ENCODE results near the gene WDR91.

Gene WDR91

DNA sequence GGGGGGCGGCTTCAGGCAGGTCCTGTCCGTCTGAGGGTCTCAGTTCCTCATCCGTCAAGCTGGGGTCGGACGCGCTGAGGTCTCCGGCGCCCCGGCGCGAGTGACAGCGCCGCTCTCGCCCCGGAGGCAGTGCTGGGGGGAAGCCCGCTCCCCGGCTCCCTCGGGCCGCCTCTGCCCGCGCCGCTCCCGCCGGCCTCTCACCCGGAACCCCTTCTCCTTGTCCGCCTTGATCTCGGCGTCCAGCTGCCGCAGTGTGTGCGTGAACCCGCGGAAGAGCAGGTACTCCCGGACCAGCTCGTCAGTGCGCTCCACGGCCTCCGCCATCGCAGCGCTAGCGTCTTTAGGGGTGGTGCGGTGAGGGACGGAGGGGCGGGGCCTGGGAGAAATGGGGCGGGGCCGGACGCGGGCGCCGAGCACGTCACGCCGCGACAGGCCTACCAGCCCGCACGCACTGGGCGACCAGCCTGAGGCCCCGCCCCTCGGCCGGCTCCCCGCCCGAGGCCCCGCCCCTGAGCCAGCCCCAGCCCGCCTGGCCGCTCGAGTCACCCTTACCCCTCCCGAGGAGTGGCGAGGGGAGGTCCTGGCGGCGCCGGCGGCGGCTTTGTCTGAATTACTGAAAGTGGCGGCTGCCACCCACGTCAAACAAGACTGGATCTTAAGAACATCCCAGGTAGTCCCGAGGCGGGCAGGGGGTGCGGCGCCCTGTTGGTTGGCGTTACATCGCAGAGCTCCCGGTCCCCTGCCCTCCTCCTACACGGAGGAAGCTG is at the start of gene WDR91:
Gene WDR91, minus strand, starts transcription at position 348 of the 767 bp plus-strand sequence. Its CDS starts 24 bp downstream, at position 324.
- in situ Hi-C loops (cut with HindIII; ENCODE audit: low sequenced_read_pairs), result no loop called here

DNA sequence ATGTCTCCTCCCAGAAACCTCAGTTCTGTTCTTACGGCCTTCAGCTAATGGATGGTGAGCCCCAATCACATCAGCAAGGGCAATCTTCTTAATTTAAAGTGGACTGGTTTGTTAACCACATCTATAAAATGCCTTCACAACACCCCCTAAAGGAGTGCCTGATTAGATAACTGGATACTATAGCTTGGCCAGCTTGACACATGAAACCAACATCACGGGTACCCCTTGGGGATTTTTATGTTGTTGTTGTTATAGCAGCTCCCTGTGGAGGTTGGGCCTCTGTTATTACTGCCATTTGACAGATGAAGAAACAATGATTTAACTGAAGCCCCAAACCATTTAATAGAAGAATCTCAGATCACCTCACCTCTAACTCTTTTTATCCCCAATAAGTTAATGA is 49.1 kb upstream of the WDR91 start:
- in situ Hi-C loops (cut with HindIII; ENCODE audit: low sequenced_read_pairs), result no loop called here

DNA sequence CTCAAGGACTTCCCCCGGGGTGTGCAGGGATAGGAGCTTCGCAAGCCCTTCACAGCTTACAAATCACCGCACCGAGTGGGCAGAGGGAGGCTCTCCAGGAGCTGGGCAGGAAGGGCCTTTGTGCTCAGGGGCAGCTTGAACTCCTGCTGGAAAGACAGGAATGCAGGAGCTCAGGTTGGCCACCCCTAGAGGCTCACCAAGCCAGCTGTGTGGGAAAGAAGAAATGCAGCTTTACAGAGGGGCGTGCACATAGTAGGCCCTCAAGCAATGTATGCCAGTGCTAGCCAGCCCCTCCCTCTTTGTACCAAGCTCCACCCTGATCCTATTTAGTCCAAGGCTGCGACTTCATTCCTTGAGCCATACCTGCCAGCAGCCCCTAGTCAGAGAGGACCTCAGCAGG is 48.4 kb upstream of the WDR91 start:
- in situ Hi-C loops (cut with HindIII; ENCODE audit: low sequenced_read_pairs), result no loop called here

DNA sequence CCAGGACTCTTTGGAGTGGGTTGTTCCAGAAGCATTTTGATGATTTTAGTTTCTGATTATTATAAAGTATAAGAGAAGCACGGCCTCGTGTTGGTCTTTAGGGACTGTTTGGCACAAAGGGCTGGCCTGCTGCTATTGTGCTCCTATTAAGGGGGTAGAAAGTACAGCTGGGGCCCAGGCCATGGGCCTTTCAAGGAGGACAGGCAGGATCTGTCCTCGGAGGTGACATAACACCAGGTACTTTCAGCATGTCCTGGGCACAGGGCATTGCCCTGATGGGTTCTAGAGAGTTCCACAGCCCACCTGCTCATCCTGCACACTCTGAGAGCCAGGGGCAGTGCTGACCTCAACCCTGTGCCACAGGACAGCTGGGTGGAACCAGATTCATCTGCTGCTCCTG is 47.3 kb upstream of the WDR91 start:
- in situ Hi-C loops (cut with HindIII; ENCODE audit: low sequenced_read_pairs), result no loop called here

DNA sequence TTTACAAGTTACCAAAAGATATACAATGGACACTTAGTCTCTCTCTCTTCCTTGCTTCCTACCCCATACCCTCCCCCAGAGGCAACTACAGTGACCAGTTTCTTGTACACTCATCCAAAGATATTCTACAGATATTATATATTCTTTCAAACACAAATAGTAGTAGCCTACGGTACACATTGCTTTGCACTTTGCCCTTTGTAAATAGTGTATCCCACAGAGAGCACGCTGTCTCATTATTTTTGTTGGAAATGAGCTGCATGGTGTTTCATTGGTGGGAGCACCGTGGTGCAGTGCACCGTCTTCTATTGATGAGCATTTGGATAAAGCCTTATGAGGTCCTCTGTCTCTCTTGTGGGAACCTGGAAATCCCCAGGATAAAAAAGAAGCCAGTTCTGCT is 46.5 kb upstream of the WDR91 start:
- in situ Hi-C loops (cut with HindIII; ENCODE audit: low sequenced_read_pairs), result no loop called here

- in situ Hi-C loops (cut with HindIII; ENCODE audit: low sequenced_read_pairs), result no loop called here
These were observed 42.8 kb upstream of the WDR91 start for GRCh38 chr7:135253851-135254771.

GRCh38 chr7:135251496-135252391 is 40.4 kb upstream of the WDR91 start:
- in situ Hi-C loops (cut with HindIII; ENCODE audit: low sequenced_read_pairs), result no loop called here

DNA sequence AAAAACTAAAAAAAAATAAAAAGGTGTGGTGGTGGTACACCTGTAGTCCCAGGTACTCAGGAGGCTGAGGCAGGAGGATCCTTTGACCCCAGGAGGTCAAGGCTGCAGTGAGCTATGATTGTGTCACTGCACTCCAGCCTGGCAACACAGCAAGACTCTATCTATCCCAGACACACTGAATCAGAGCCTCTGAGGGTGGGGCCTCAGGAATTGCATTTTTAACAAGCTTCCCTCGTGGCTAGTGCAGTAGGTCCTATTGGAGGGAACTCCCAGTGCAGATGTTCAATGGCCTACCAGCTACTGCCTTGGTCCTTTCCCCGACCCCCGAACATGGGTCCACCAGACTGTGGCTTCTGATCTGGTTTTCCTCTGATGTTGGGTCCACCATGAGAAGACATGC is 37.2 kb upstream of the WDR91 start:
- in situ Hi-C loops (cut with HindIII; ENCODE audit: low sequenced_read_pairs), result no loop called here

- in situ Hi-C loops (cut with HindIII; ENCODE audit: low sequenced_read_pairs), result no loop called here
These were observed 36.6 kb upstream of the WDR91 start for GRCh38 chr7:135247746-135248471.

GRCh38 chr7:135246191-135246825 is 35.0 kb upstream of the WDR91 start:
- in situ Hi-C loops (cut with HindIII; ENCODE audit: low sequenced_read_pairs), result no loop called here

DNA sequence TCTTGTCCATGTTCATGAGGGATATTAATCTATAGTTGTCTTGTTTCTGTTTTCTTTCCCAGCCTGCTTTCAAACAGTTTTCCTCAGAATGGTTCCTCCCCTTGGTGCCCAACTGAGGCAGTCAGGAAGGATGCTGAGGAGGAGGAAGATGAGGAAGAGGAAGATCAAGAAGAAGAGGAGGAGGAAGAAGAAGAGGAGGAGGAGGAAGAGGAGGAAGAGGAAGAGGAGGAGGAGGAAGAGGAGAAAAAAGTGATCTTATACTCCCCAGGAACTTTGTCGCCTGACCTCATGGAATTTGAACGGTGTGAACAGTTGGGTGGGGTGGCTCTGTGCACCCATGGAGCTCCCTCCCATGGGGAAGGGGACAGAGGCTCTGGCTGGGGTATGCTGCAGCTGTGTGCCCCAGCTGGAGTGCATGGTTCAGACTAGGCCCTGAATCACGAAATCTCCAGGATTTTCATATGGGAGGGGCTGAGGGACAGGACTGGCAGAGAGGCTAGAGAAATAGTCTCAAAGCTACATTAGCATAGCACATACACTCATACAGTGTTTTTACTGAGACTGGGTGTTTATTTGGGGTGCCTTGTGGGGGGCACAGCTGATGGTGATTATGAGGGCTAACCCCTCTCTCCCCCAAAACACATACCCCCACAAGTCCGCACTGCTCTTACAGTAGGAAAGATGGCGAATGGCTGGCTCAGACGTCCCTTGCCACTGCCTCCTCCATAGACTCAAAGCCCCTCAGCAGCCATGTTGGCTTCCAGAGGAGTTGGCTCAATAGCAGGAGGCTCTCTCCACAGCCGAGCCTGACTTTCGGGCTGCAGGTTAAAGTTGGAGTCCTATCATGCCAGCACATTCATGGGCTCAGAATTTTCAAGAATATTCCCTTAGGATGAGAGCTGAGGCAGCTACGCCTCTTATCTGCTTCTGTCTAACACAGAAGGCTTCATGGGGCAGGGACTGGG is 34.2 kb upstream of the WDR91 start:
- in situ Hi-C loops (cut with HindIII; ENCODE audit: low sequenced_read_pairs), result no loop called here

DNA sequence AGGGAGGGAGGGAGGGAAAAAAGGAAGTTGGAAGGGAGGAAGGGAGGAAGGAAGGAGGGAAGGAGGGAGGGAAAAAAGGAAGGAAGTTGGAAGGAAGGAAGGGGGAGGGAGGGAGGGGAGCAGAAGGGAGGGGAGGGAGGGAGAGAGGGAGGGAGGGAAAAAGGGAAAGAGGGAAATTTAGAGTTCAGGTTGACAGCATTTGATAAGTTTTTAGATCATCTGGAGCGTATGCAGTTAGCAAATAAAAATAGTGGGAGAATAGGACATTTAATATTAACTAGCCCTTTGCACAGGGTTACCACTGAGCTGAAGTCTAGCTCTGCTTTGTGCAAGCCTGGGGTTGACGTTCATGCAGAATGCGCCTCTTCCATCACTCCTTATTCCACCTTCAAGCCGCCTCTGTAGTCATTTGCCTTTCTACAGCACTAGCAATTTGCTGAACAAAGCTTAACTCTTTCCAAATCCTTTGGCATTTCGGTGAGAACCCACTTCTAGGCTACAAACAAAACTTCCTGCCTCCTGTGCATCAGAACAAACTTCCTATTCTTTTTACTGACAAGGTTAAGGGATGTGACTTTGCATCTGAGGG is 30.9 kb upstream of the WDR91 start:
- in situ Hi-C loops (cut with HindIII; ENCODE audit: low sequenced_read_pairs), result no loop called here

- in situ Hi-C loops (cut with HindIII; ENCODE audit: low sequenced_read_pairs), result no loop called here
These were observed 29.1 kb upstream of the WDR91 start for GRCh38 chr7:135240441-135240840.

DNA sequence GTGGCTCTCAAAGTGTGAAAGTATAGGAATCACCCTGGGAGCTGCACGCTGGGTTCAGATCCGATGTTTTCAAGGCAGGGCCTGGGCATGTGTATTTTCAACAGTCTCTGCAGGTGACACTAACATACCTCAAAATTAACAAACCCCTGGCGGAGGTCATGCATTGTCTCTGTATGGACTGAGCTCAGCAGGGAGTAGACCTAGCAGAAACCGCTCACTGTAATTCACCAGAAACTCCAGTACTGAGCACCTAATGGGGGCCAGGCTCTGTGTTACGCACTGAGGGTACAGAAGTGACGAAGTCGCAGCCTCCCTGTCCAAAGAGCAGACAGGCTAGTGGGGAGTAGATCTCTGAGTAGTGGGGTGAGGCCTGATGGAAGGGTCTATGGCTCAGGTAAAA is 27.9 kb upstream of the WDR91 start:
- in situ Hi-C loops (cut with HindIII; ENCODE audit: low sequenced_read_pairs), result no loop called here

DNA sequence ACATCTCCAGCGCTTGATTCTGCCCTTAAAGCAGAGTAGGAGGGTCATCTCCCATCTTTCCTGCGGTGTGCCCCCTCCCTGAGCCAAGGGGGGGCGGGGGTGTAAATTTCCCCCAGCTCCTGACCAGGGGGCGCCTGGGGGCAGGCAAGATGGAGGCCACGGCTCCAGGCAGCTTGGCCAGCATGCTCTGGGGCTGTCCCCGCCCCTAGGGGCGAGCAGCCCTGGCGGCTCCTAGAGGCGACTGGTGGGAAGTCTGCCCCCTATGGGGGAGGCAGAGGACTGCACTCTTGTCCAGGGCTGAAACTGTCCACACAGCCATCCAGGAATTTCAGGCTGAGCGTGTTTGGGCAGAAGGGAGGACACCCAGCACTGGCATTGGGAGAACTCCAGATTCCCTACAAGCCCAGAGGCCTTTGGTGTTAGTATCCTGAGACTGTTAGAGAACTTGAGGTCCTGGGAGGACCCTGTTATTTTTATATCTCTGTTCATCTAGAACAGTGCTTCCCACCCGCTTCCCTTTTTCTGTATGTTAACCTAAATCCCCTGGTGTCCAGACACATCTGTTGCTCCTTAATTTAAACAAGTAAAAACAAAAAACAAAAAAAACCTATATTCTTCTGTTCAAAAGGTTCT is 26.9 kb upstream of the WDR91 start:
- in situ Hi-C loops (cut with HindIII; ENCODE audit: low sequenced_read_pairs), result no loop called here

- in situ Hi-C loops (cut with HindIII; ENCODE audit: low sequenced_read_pairs), result no loop called here
These were observed 25.4 kb upstream of the WDR91 start for GRCh38 chr7:135236727-135237126.

DNA sequence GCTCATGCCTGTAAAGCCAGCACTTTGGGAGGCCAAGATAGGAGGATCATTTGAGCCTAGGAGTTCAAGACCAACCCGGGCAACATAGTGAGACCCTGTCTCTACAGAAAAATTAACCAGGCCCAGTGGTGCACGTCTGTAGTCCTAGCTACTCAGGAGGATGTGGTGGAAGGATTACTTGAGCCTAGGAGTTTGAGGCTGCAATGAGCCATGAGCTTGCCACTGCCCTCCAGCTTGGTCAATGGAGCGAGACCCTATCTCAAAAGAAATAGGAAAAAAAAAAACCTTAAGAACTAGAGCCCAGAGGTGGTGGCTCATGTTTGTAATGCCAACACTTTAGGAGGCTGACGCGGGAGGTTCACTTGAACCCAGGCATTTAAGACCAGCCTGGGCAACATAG is 24.5 kb upstream of the WDR91 start:
- in situ Hi-C loops (cut with HindIII; ENCODE audit: low sequenced_read_pairs), result no loop called here

GRCh38 chr7:135234727-135235126 is 23.4 kb upstream of the WDR91 start:
- in situ Hi-C loops (cut with HindIII; ENCODE audit: low sequenced_read_pairs), result no loop called here
